ENCODE results near the gene RGS16.

Gene RGS16

GRCh38 chr1:182556279-182556678, 47.9 kb downstream of the RGS16 start:
- TF ChIP-seq CTCF (IDR thresholded peaks at IDR 0.05), result no peak

DNA sequence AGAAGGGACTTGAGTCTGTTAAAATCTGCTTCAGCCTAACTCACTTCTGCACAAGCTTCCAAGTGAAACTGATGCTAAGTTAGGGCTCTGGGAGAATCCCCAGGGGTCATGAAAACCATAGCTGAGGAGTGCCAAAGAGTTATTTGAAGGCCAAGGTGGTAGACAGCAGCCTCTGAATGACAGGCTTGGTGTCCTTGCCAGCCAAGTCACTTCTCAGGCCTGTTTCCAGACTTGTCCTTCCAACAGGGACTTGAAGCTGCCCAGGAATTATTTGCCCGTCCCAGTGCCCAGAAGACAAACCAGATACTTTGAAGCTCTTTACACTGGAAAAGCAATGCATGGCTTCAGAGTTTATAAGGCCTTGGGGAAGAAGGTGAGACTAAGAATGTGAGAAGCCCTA, 48.7 kb downstream of the RGS16 start:
- no peak for TF ChIP-seq CTCF (IDR thresholded peaks at IDR 0.05)
- H3K4me1 ChIP-seq (ENCODE audit: control insufficient read depth in 1 of 2, insufficient read depth in 1 of 2, low read depth in 1 of 2, low read length in 1 of 2), result no peaks in the 10 kb centered on the region
- no peaks in the 10 kb centered on the region for H3K36me3 ChIP-seq
- H3K9me3 ChIP-seq, result no peaks in the 10 kb centered on the region
- H3K4me3 ChIP-seq (ENCODE audit: low read depth in 1 of 2, low read length in 1 of 2), result no peak overlapping the region
- no peaks in the 10 kb centered on the region for H3K27me3 ChIP-seq
- no peak overlapping the region for H3K27ac ChIP-seq

More at GRCh38 chr1:182556279-182556678, 47.9 kb downstream of the RGS16 start:
- Histone ChIP-seq H3K27ac (no peak overlapping the region), H3K9me3 (no peaks in the 10 kb centered on the region), H3K4me3 (ENCODE audit: low read depth in 1 of 2, low read length in 1 of 2) (no peak overlapping the region), H3K36me3 (no peaks in the 10 kb centered on the region), H3K27me3 (no peaks in the 10 kb centered on the region), H3K4me1 (ENCODE audit: control insufficient read depth in 1 of 2, insufficient read depth in 1 of 2, low read depth in 1 of 2, low read length in 1 of 2) (no peaks in the 10 kb centered on the region)

GRCh38 chr1:182552527-182552926, 51.7 kb downstream of the RGS16 start:
- TF ChIP-seq CTCF (IDR thresholded peaks at IDR 0.05), result no peak
- H3K27ac ChIP-seq, result no peak overlapping the region
- no peaks in the 10 kb centered on the region for H3K36me3 ChIP-seq
- H3K9me3 ChIP-seq, result no peaks in the 10 kb centered on the region
- no peaks in the 10 kb centered on the region for H3K27me3 ChIP-seq
- H3K4me3 ChIP-seq (ENCODE audit: low read depth in 1 of 2, low read length in 1 of 2), result no peak overlapping the region
- no peaks in the 10 kb centered on the region for H3K4me1 ChIP-seq (ENCODE audit: control insufficient read depth in 1 of 2, insufficient read depth in 1 of 2, low read depth in 1 of 2, low read length in 1 of 2)

GRCh38 chr1:182549811-182550210, 54.4 kb downstream of the RGS16 start:
- H3K36me3 ChIP-seq, result no peaks in the 10 kb centered on the region
- no peaks in the 10 kb centered on the region for H3K4me1 ChIP-seq (ENCODE audit: control insufficient read depth in 1 of 2, insufficient read depth in 1 of 2, low read depth in 1 of 2, low read length in 1 of 2)
- no peaks in the 10 kb centered on the region for H3K9me3 ChIP-seq
- no peak overlapping the region for H3K27ac ChIP-seq
- no peaks in the 10 kb centered on the region for H3K27me3 ChIP-seq
- no peak overlapping the region for H3K4me3 ChIP-seq (ENCODE audit: low read depth in 1 of 2, low read length in 1 of 2)
- no peak for TF ChIP-seq CTCF (IDR thresholded peaks at IDR 0.05)

- Histone ChIP-seq H3K27ac (no peak overlapping the region), H3K9me3 (no peaks in the 10 kb centered on the region), H3K36me3 (no peaks in the 10 kb centered on the region), H3K27me3 (no peaks in the 10 kb centered on the region), H3K4me3 (ENCODE audit: low read depth in 1 of 2, low read length in 1 of 2) (no peak overlapping the region), H3K4me1 (ENCODE audit: control insufficient read depth in 1 of 2, insufficient read depth in 1 of 2, low read depth in 1 of 2, low read length in 1 of 2) (no peaks in the 10 kb centered on the region)
- no peak for TF ChIP-seq CTCF (IDR thresholded peaks at IDR 0.05)
Observed at GRCh38 chr1:182549346-182549745, 54.8 kb downstream of the RGS16 start.

Measured in neutrophil (primary cell).